ENCODE data around the gene TAB3.

TAB3 gene

DNA sequence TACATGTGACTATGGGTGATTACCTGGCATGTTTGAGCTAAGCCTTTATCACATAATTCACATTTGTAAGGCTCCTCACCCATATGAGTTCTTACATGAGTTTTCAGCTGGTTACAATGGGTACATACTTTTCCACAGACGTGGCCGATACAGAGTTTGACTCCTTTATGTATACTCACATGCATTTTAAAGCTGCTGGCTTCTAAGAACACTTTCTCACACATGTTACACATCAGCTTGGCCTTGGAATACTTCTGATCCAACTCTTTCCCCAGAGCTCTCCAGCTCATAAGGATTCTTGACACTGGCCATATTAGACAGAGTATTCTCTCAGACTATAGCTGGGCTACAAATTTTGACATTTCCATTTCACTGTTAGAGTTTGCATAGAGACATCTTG, 66.3 kb downstream of the TAB3 start:
- no peaks in the 10 kb centered on the region for H3K4me1 ChIP-seq (ENCODE audit: control extremely low read depth in 1 of 4, control insufficient read depth in 4 of 4, insufficient read depth in 4 of 4, low read length in 3 of 4)
- 95% methylated on average over 2 of the region's 2 CpGs for WGBS (ENCODE audit: insufficient coverage)
- H3K27ac ChIP-seq (ENCODE audit: insufficient read depth in 1 of 2, low read depth in 1 of 2, low read length in 2 of 2, poor library complexity in 1 of 2, severe bottlenecking in 2 of 2): no peak overlapping the region
- ChIA-PET POLR2A (no interaction called here), CTCF (interaction anchor here (1.2 kb wide), 1 partner anchor 87 kb away, joined by 3 read pairs; no protein-coding TSS in a partner anchor)
- H3K27me3 ChIP-seq (replicated peaks in 2 of 5; ENCODE audit: control insufficient read depth in 4 of 5, insufficient read depth in 5 of 5, low read length in 4 of 5): no peaks in the 10 kb centered on the region
- no peaks in the 10 kb centered on the region for H3K9me3 ChIP-seq (ENCODE audit: control extremely low read depth in 1 of 5, control insufficient read depth in 4 of 5, insufficient read depth in 2 of 5, low read depth in 1 of 5, low read length in 4 of 5)
- H3K4me3 ChIP-seq (ENCODE audit: control insufficient read depth in 1 of 7, extremely low read depth in 1 of 7, insufficient read depth in 4 of 7, low read depth in 2 of 7, low read length in 6 of 7): no peak overlapping the region
- no peak for DNase-seq
- H3K36me3 ChIP-seq (ENCODE audit: control insufficient read depth in 4 of 4, insufficient read depth in 4 of 4, low read length in 3 of 4): no peaks in the 10 kb centered on the region

DNA sequence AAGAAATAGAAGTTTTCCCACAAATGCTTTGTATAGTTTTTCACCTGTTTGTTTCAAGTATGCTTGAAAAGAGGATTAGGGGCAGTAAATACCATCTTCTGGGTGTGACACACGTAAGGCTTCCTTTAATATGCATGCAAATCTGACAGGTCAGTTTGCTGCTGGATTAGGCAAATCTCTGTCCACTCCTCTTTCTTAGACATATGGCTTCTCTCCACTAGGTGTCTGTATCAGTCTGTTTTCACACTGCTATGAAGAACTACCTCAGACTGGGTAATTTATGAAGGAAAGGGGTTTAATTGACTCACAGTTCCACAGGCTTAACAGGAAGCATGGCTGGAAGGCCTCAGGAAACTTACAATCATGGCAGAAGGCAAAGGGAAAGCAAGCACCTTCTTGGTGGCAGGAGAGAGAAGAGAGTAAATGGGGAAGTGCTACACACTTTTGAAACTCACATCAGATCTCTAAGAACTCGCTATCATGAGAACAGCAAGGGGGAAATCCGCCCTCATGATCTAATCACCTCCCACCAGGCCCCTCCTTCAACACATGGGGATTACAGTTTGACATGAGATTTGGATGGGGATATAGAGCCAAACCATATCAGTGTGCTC, 66.9 kb downstream of the TAB3 start:
- peak in 2 of 3 donors; percentile 53 to 64 for DNase-seq
- H3K4me1 ChIP-seq (ENCODE audit: control extremely low read depth in 1 of 4, control insufficient read depth in 4 of 4, insufficient read depth in 4 of 4, low read length in 3 of 4): no peaks in the 10 kb centered on the region
- no peaks in the 10 kb centered on the region for H3K27me3 ChIP-seq (replicated peaks in 2 of 5; ENCODE audit: control insufficient read depth in 4 of 5, insufficient read depth in 5 of 5, low read length in 4 of 5)
- no peaks in the 10 kb centered on the region for H3K9me3 ChIP-seq (ENCODE audit: control extremely low read depth in 1 of 5, control insufficient read depth in 4 of 5, insufficient read depth in 2 of 5, low read depth in 1 of 5, low read length in 4 of 5)
- no peak overlapping the region for H3K27ac ChIP-seq (ENCODE audit: insufficient read depth in 1 of 2, low read depth in 1 of 2, low read length in 2 of 2, poor library complexity in 1 of 2, severe bottlenecking in 2 of 2)
- no peak overlapping the region for H3K4me3 ChIP-seq (ENCODE audit: control insufficient read depth in 1 of 7, extremely low read depth in 1 of 7, insufficient read depth in 4 of 7, low read depth in 2 of 7, low read length in 6 of 7)
- H3K36me3 ChIP-seq (ENCODE audit: control insufficient read depth in 4 of 4, insufficient read depth in 4 of 4, low read length in 3 of 4): no peaks in the 10 kb centered on the region
- WGBS (ENCODE audit: insufficient coverage): 36% methylated on average over 1 of the region's 3 CpGs
- ChIA-PET POLR2A (no interaction called here), CTCF (no interaction called here)

- no peaks in the 10 kb centered on the region for H3K9me3 ChIP-seq (ENCODE audit: control extremely low read depth in 1 of 5, control insufficient read depth in 4 of 5, insufficient read depth in 2 of 5, low read depth in 1 of 5, low read length in 4 of 5)
- H3K4me1 ChIP-seq (ENCODE audit: control extremely low read depth in 1 of 4, control insufficient read depth in 4 of 4, insufficient read depth in 4 of 4, low read length in 3 of 4): no peaks in the 10 kb centered on the region
- H3K4me3 ChIP-seq (ENCODE audit: control insufficient read depth in 1 of 7, extremely low read depth in 1 of 7, insufficient read depth in 4 of 7, low read depth in 2 of 7, low read length in 6 of 7): no peak overlapping the region
- CTCF ChIA-PET: no interaction called here
- WGBS (ENCODE audit: insufficient coverage): no CpG with 5 or more reads among the region's 1 CpG
- no peaks in the 10 kb centered on the region for H3K27me3 ChIP-seq (replicated peaks in 2 of 5; ENCODE audit: control insufficient read depth in 4 of 5, insufficient read depth in 5 of 5, low read length in 4 of 5)
- no peaks in the 10 kb centered on the region for H3K36me3 ChIP-seq (ENCODE audit: control insufficient read depth in 4 of 4, insufficient read depth in 4 of 4, low read length in 3 of 4)
- POLR2A ChIA-PET: no interaction called here
- H3K27ac ChIP-seq (ENCODE audit: insufficient read depth in 1 of 2, low read depth in 1 of 2, low read length in 2 of 2, poor library complexity in 1 of 2, severe bottlenecking in 2 of 2): no peak overlapping the region
- peak in 1 of 3 donors; percentile 1 for DNase-seq
Observed at GRCh38 chrX:30821116-30821515, 67.9 kb downstream of the TAB3 start.

DNA sequence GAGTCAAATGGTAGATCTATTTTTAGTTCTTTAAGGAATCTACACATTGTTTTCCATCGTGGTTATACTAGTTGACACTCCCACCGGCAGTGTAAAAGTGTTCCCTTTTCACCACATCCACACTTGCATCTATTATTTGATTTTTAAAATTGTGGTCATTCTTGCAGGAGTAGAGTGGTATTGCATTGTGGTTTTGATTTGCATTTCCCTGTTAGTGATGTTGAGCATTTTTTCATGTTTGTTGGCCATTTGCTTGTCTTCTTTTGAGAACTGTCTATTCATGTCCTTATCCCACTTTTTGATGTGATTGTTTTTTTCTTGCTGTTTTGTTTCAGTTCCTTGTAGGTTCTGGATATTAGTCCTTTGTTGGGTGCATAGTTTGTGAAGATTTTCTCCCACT, 70.0 kb downstream of the TAB3 start:
- ChIA-PET POLR2A (no interaction called here), CTCF (no interaction called here)
- Histone ChIP-seq H3K4me1 (ENCODE audit: control extremely low read depth in 1 of 4, control insufficient read depth in 4 of 4, insufficient read depth in 4 of 4, low read length in 3 of 4) (no peaks in the 10 kb centered on the region), H3K27ac (ENCODE audit: insufficient read depth in 1 of 2, low read depth in 1 of 2, low read length in 2 of 2, poor library complexity in 1 of 2, severe bottlenecking in 2 of 2) (no peak overlapping the region), H3K9me3 (ENCODE audit: control extremely low read depth in 1 of 5, control insufficient read depth in 4 of 5, insufficient read depth in 2 of 5, low read depth in 1 of 5, low read length in 4 of 5) (no peaks in the 10 kb centered on the region), H3K4me3 (ENCODE audit: control insufficient read depth in 1 of 7, extremely low read depth in 1 of 7, insufficient read depth in 4 of 7, low read depth in 2 of 7, low read length in 6 of 7) (no peak overlapping the region), H3K36me3 (ENCODE audit: control insufficient read depth in 4 of 4, insufficient read depth in 4 of 4, low read length in 3 of 4) (no peaks in the 10 kb centered on the region), H3K27me3 (replicated peaks in 2 of 5; ENCODE audit: control insufficient read depth in 4 of 5, insufficient read depth in 5 of 5, low read length in 4 of 5) (no peaks in the 10 kb centered on the region)
- DNase-seq: peak in 1 of 3 donors; percentile 1
- no CpG with 5 or more reads among the region's 2 CpGs for WGBS (ENCODE audit: insufficient coverage)

DNA sequence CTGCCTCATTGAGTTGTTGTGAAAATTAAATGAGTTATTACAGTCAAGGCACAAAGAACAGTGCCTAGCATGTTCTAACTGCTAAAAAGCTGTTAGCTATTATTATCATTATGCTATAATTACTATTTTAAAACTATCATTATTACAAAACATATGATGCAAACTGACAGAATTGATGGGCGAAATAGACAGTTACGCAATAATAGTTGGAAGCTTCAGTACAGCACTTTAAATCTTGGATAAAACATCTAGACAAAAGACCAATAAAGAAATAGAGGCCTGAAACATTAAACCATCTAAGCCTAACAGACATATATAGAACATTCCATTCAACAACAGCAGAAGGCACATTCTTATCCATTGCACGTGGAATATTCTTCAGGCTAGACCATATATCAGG, 73.0 kb downstream of the TAB3 start:
- no peaks in the 10 kb centered on the region for H3K9me3 ChIP-seq (ENCODE audit: control extremely low read depth in 1 of 5, control insufficient read depth in 4 of 5, insufficient read depth in 2 of 5, low read depth in 1 of 5, low read length in 4 of 5)
- H3K27ac ChIP-seq (ENCODE audit: insufficient read depth in 1 of 2, low read depth in 1 of 2, low read length in 2 of 2, poor library complexity in 1 of 2, severe bottlenecking in 2 of 2): no peak overlapping the region
- DNase-seq: no peak
- H3K4me1 ChIP-seq (ENCODE audit: control extremely low read depth in 1 of 4, control insufficient read depth in 4 of 4, insufficient read depth in 4 of 4, low read length in 3 of 4): peaks cover 0 to 4% (median under 1%) of the 10 kb centered on the region in 4 experiments
- ChIA-PET POLR2A (no interaction called here), CTCF (no interaction called here)
- WGBS (ENCODE audit: insufficient coverage): 83% methylated on average over 1 of the region's 3 CpGs
- no peaks in the 10 kb centered on the region for H3K36me3 ChIP-seq (ENCODE audit: control insufficient read depth in 4 of 4, insufficient read depth in 4 of 4, low read length in 3 of 4)
- no peaks in the 10 kb centered on the region for H3K27me3 ChIP-seq (replicated peaks in 2 of 5; ENCODE audit: control insufficient read depth in 4 of 5, insufficient read depth in 5 of 5, low read length in 4 of 5)
- no peak overlapping the region for H3K4me3 ChIP-seq (ENCODE audit: control insufficient read depth in 1 of 7, extremely low read depth in 1 of 7, insufficient read depth in 4 of 7, low read depth in 2 of 7, low read length in 6 of 7)

- WGBS (ENCODE audit: insufficient coverage): 89% methylated on average over 3 of the region's 7 CpGs
- ChIA-PET CTCF (no interaction called here), POLR2A (no interaction called here)
- H3K4me3 ChIP-seq (ENCODE audit: control insufficient read depth in 1 of 7, extremely low read depth in 1 of 7, insufficient read depth in 4 of 7, low read depth in 2 of 7, low read length in 6 of 7): no peak overlapping the region
- H3K9me3 ChIP-seq (ENCODE audit: control extremely low read depth in 1 of 5, control insufficient read depth in 4 of 5, insufficient read depth in 2 of 5, low read depth in 1 of 5, low read length in 4 of 5): no peaks in the 10 kb centered on the region
- H3K4me1 ChIP-seq (ENCODE audit: control extremely low read depth in 1 of 4, control insufficient read depth in 4 of 4, insufficient read depth in 4 of 4, low read length in 3 of 4): peaks cover 0 to 4% (median under 1%) of the 10 kb centered on the region in 4 experiments
- no peak overlapping the region for H3K27ac ChIP-seq (ENCODE audit: insufficient read depth in 1 of 2, low read depth in 1 of 2, low read length in 2 of 2, poor library complexity in 1 of 2, severe bottlenecking in 2 of 2)
- DNase-seq: no peak
- no peaks in the 10 kb centered on the region for H3K36me3 ChIP-seq (ENCODE audit: control insufficient read depth in 4 of 4, insufficient read depth in 4 of 4, low read length in 3 of 4)
- no peaks in the 10 kb centered on the region for H3K27me3 ChIP-seq (replicated peaks in 2 of 5; ENCODE audit: control insufficient read depth in 4 of 5, insufficient read depth in 5 of 5, low read length in 4 of 5)
Observed at GRCh38 chrX:30814978-30815377, 74.1 kb downstream of the TAB3 start.

DNA sequence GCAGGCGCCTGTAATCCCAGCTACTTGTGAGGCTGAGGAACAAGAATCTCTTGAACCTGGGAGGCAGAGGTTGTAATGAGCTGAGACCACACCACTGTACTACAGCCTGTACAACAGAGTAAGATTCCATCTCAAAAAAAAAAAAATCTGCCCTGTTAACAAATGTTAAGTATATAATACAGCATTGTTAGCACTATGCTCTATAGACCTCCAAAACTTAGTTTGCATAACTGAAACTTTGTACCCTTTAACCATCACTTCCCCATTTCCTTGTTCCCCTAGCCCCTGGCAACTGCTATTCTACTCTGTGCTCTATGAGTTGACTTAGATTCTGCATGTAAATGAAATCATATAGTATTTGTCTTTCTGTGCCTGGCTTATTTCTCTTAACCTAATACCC, 76.7 kb downstream of the TAB3 start:
- WGBS (ENCODE audit: insufficient coverage): no CpG with 5 or more reads among the region's 1 CpG
- Histone ChIP-seq H3K4me3 (ENCODE audit: control insufficient read depth in 1 of 7, extremely low read depth in 1 of 7, insufficient read depth in 4 of 7, low read depth in 2 of 7, low read length in 6 of 7) (no peak overlapping the region), H3K27me3 (replicated peaks in 2 of 5; ENCODE audit: control insufficient read depth in 4 of 5, insufficient read depth in 5 of 5, low read length in 4 of 5) (peaks cover 0 to 2% (median 0%) of the 10 kb centered on the region in 5 experiments), H3K36me3 (ENCODE audit: control insufficient read depth in 4 of 4, insufficient read depth in 4 of 4, low read length in 3 of 4) (no peaks in the 10 kb centered on the region), H3K9me3 (ENCODE audit: control extremely low read depth in 1 of 5, control insufficient read depth in 4 of 5, insufficient read depth in 2 of 5, low read depth in 1 of 5, low read length in 4 of 5) (no peaks in the 10 kb centered on the region), H3K4me1 (ENCODE audit: control extremely low read depth in 1 of 4, control insufficient read depth in 4 of 4, insufficient read depth in 4 of 4, low read length in 3 of 4) (peaks cover 0 to 4% (median under 1%) of the 10 kb centered on the region in 4 experiments), H3K27ac (ENCODE audit: insufficient read depth in 1 of 2, low read depth in 1 of 2, low read length in 2 of 2, poor library complexity in 1 of 2, severe bottlenecking in 2 of 2) (no peak overlapping the region)
- ChIA-PET CTCF (interaction anchor here (0.6 kb wide), 1 partner anchor 62 kb away, joined by 4 read pairs; no protein-coding TSS in a partner anchor), POLR2A (no interaction called here)
- DNase-seq: peak in 2 of 3 donors; percentile 27 to 29
